Measurements from ENCODE around the gene MPZL3. TPM values are rescaled to one million over a fixed set of nuclear protein-coding genes. Genes with fewer than 3 reads are reported as not detected.

The MPZL3 gene
- polyA plus RNA-seq, 1 donor (not counting 4 experiments of a cell fraction or from before 2014, with no cell fraction given) = 7.9 TPM

- H3K4me2 ChIP-seq (ENCODE audit: control insufficient read depth, extremely low read depth, insufficient read depth, low read depth, low read length) = no peak overlapping the region
- dilution Hi-C loops (cut with MboI; ENCODE audit: extremely low pct_ligation_motif_present, low sequenced_read_pairs) = no loop called here
- no peaks in the 10 kb centered on the region for H3K9me3 ChIP-seq (ENCODE audit: control insufficient read depth, low read depth, low read length)
- no peaks in the 10 kb centered on the region for H3K27me3 ChIP-seq (ENCODE audit: control insufficient read depth, extremely low read depth, insufficient read depth, low read length)
- H3K9ac ChIP-seq (ENCODE audit: control insufficient read depth, extremely low read depth, insufficient read depth, low read length) = no peak overlapping the region
- H4K20me1 ChIP-seq (ENCODE audit: control insufficient read depth, extremely low read depth, insufficient read depth, low read length) = no peaks in the 10 kb centered on the region
- TF ChIP-seq CTCF (optimal IDR thresholded peaks at IDR 0.05 in 1 of 3, IDR thresholded peaks at IDR 0.05 in 1 of 3, conservative IDR thresholded peaks at IDR 0.05 in 1 of 3; ENCODE audit: extremely low read depth in 1 of 3, insufficient read depth in 2 of 3, low read length in 3 of 3) = peak; percentile 23 to 53 (median 34)
- TF ChIP-seq EZH2 (IDR thresholded peaks at IDR 0.05; ENCODE audit: low read length) = no peak
- FAIRE-seq (peak; percentile 69), DNase-seq (ENCODE audit: low read depth, low spot score) (no peak)
- H3K4me1 ChIP-seq (ENCODE audit: control insufficient read depth, extremely low read depth, insufficient read depth, low read length) = peaks cover 27% of the 10 kb centered on the region
- H3K27ac ChIP-seq (ENCODE audit: control insufficient read depth, insufficient read depth, low read length) = no peak overlapping the region
- no peak overlapping the region for H3K4me3 ChIP-seq (ENCODE audit: control insufficient read depth in 2 of 3, extremely low read depth in 1 of 3, insufficient read depth in 2 of 3, low read depth in 1 of 3, low read length in 3 of 3)
- H3K36me3 ChIP-seq (ENCODE audit: control insufficient read depth in 2 of 2, extremely low read depth in 1 of 2, insufficient read depth in 2 of 2, low read length in 2 of 2) = peaks cover 31 to 59% of the 10 kb centered on the region in 2 experiments
- no peak overlapping the region for H2AFZ ChIP-seq (ENCODE audit: control insufficient read depth, low read length)
- no peaks in the 10 kb centered on the region for H3K9me1 ChIP-seq (ENCODE audit: control insufficient read depth, extremely low read depth, insufficient read depth, low read length)
- H3K79me2 ChIP-seq (ENCODE audit: control insufficient read depth, insufficient read depth, low read length) = peaks cover 28% of the 10 kb centered on the region
These were observed 6.2 kb upstream of the MPZL3 start for GRCh38 chr11:118258410-118258809.

- Histone ChIP-seq H3K79me2 (ENCODE audit: control insufficient read depth, insufficient read depth, low read length) (peaks cover 9% of the 10 kb centered on the region), H3K27ac (ENCODE audit: control insufficient read depth, insufficient read depth, low read length) (peak overlapping the region; percentile 99), H2AFZ (ENCODE audit: control insufficient read depth, low read length) (peak overlapping the region; percentile 61), H3K9ac (ENCODE audit: control insufficient read depth, extremely low read depth, insufficient read depth, low read length) (peak overlapping the region; percentile 98), H3K9me1 (ENCODE audit: control insufficient read depth, extremely low read depth, insufficient read depth, low read length) (no peaks in the 10 kb centered on the region), H3K27me3 (ENCODE audit: control insufficient read depth, extremely low read depth, insufficient read depth, low read length) (no peaks in the 10 kb centered on the region), H3K9me3 (ENCODE audit: control insufficient read depth, low read depth, low read length) (no peaks in the 10 kb centered on the region), H3K4me2 (ENCODE audit: control insufficient read depth, extremely low read depth, insufficient read depth, low read depth, low read length) (peak overlapping the region; percentile 84), H3K4me1 (ENCODE audit: control insufficient read depth, extremely low read depth, insufficient read depth, low read length) (peaks cover 11% of the 10 kb centered on the region), H4K20me1 (ENCODE audit: control insufficient read depth, extremely low read depth, insufficient read depth, low read length) (no peaks in the 10 kb centered on the region), H3K36me3 (ENCODE audit: control insufficient read depth in 2 of 2, extremely low read depth in 1 of 2, insufficient read depth in 2 of 2, low read length in 2 of 2) (peaks cover 4 to 15% of the 10 kb centered on the region in 2 experiments), H3K4me3 (ENCODE audit: control insufficient read depth in 2 of 3, extremely low read depth in 1 of 3, insufficient read depth in 2 of 3, low read depth in 1 of 3, low read length in 3 of 3) (peak overlapping the region in 2 of 3 experiments; percentile 97)
- DNase-seq (ENCODE audit: low read depth, low spot score) = no peak
- TF ChIP-seq CTCF (optimal IDR thresholded peaks at IDR 0.05 in 1 of 3, IDR thresholded peaks at IDR 0.05 in 1 of 3, conservative IDR thresholded peaks at IDR 0.05 in 1 of 3; ENCODE audit: extremely low read depth in 1 of 3, insufficient read depth in 2 of 3, low read length in 3 of 3) (no peak), EZH2 (IDR thresholded peaks at IDR 0.05; ENCODE audit: low read length) (no peak)
- dilution Hi-C loops (cut with MboI; ENCODE audit: extremely low pct_ligation_motif_present, low sequenced_read_pairs) = no loop called here
- no peak for FAIRE-seq
These were observed 523 bp upstream of the MPZL3 start for GRCh38 chr11:118252688-118253087.

All from keratinocyte (primary cell).